Mesendoderm (in vitro differentiated cells): ENCODE results near the gene P2RY11.

Experiments
- DNase-seq: peaks from one replicate; pipeline ENCODE4 v3.0.0; 2013
- H2AK5ac ChIP-seq: 2 replicates; pipeline ENCODE4 v1.6.1; 2013; ENCODE audit warnings: low read length, inconsistent platforms
- H2BK120ac ChIP-seq: 2 replicates; pipeline ENCODE4 v1.6.1; 2013; ENCODE audit warnings: low read depth, mild to moderate bottlenecking, low read length, moderate library complexity, mixed read lengths
- H2BK15ac ChIP-seq: replicated peaks from 2 replicates; pipeline ENCODE4 v1.6.1; 2013; ENCODE audit warnings: low read depth, mild to moderate bottlenecking, moderate library complexity
- H2BK5ac ChIP-seq: 2 replicates; pipeline ENCODE4 v1.6.1; 2013; ENCODE audit warnings: low read length, inconsistent platforms
- H3K18ac ChIP-seq: 2 replicates; pipeline ENCODE4 v1.6.1; 2013; ENCODE audit warnings: mild to moderate bottlenecking, low read length, mixed read lengths
- H3K23ac ChIP-seq: one replicate; pipeline ENCODE4 v1.6.1; 2013; ENCODE audit warnings: low read length
- H3K27ac ChIP-seq: 2 replicates; pipeline ENCODE4 v1.5.1; 2013; ENCODE audit warnings: low read depth, mild to moderate bottlenecking, inconsistent platforms, low read length, moderate library complexity
- H3K27me3 ChIP-seq: 2 replicates; pipeline ENCODE4 v1.6.1; 2013; ENCODE audit warnings: low read length, control low read depth, mild to moderate bottlenecking, inconsistent platforms; ENCODE audit not compliant: insufficient read depth, poor library complexity
- H3K36me3 ChIP-seq: 2 replicates; pipeline ENCODE4 v1.6.1; 2013; ENCODE audit warnings: low read length, inconsistent platforms; ENCODE audit not compliant: control insufficient read depth, insufficient read depth
- H3K4ac ChIP-seq: one replicate; pipeline ENCODE4 v1.6.1; 2013; ENCODE audit warnings: low read depth, mild to moderate bottlenecking, low read length, moderate library complexity
- H3K4me1 ChIP-seq: 2 replicates; pipeline ENCODE4 v1.6.1; 2013; ENCODE audit warnings: low read depth, low read length, inconsistent platforms; ENCODE audit not compliant: control insufficient read depth
- H3K4me2 ChIP-seq: 2 replicates; pipeline ENCODE4 v1.6.1; 2013; ENCODE audit warnings: low read length
- H3K4me3 ChIP-seq: 2 replicates; pipeline ENCODE4 v1.5.1; 2013; ENCODE audit warnings: mild to moderate bottlenecking, low read length
- H3K56ac ChIP-seq: one replicate; pipeline ENCODE4 v1.6.1; 2013; ENCODE audit warnings: low read length
- H3K79me1 ChIP-seq: 2 replicates; pipeline ENCODE4 v1.6.1; 2013; ENCODE audit warnings: low read length, inconsistent platforms
- H3K79me2 ChIP-seq: 2 replicates; pipeline ENCODE4 v1.6.1; 2013; ENCODE audit warnings: mild to moderate bottlenecking, low read length; ENCODE audit not compliant: control insufficient read depth, insufficient read depth
- H3K9ac ChIP-seq: 2 replicates; pipeline ENCODE4 v1.6.1; 2013; ENCODE audit warnings: low read length, inconsistent platforms
- H4K5ac ChIP-seq: one replicate; pipeline ENCODE4 v1.6.1; 2013; ENCODE audit warnings: low read length
- H4K8ac ChIP-seq: one replicate; pipeline ENCODE4 v1.6.1; 2013; ENCODE audit warnings: low read depth, mild to moderate bottlenecking, control low read depth, low read length, moderate library complexity
- WGBS: extraction: QIAGEN DNeasy Blood & Tissue Kit; methylation state at CpG from one replicate; pipeline ENCODE4 v1.1.7; 2013; ENCODE audit warnings: low lambda C conversion rate, missing lambda C conversion rate; ENCODE audit not compliant: insufficient coverage; ENCODE audit errors: extremely low coverage; 5-methylcytosine and 5-hydroxymethylcytosine counted together

P2RY11 gene

GRCh38 chr19:10085641-10086590, 25.6 kb upstream of the P2RY11 start, which contains the start of gene SHFL:
TSS of gene SHFL (plus strand) at chr19:10086317. CDS start at chr19:10086428, 111 bp downstream.
- Histone ChIP-seq H4K8ac (peak within 1 kb of the TSS; percentile 28), H3K4me3 (peak within 1 kb of the TSS; percentile 48), H3K27ac (no peak within 1 kb of the TSS), H3K36me3 (no peaks in the 10 kb centered on the region), H3K56ac (peak within 1 kb of the TSS; percentile 78), H4K5ac (no peak within 1 kb of the TSS), H3K79me2 (no peaks in the 10 kb centered on the region), H3K4me2 (peak within 1 kb of the TSS; percentile 81), H3K4me1 (no peaks in the 10 kb centered on the region), H3K18ac (peak within 1 kb of the TSS; percentile 15), H3K23ac (no peak within 1 kb of the TSS), H3K79me1 (no peaks in the 10 kb centered on the region), H3K4ac (no peak within 1 kb of the TSS), H3K9ac (peak within 1 kb of the TSS; percentile 65), H2BK120ac (no peak within 1 kb of the TSS), H2BK15ac (no peak within 1 kb of the TSS), H2AK5ac (no peak within 1 kb of the TSS), H3K27me3 (no peaks in the 10 kb centered on the region), H2BK5ac (no peak within 1 kb of the TSS)
- no CpG with 5 or more reads among the region's 81 CpGs for WGBS
- DNase-seq, result no peak

DNA sequence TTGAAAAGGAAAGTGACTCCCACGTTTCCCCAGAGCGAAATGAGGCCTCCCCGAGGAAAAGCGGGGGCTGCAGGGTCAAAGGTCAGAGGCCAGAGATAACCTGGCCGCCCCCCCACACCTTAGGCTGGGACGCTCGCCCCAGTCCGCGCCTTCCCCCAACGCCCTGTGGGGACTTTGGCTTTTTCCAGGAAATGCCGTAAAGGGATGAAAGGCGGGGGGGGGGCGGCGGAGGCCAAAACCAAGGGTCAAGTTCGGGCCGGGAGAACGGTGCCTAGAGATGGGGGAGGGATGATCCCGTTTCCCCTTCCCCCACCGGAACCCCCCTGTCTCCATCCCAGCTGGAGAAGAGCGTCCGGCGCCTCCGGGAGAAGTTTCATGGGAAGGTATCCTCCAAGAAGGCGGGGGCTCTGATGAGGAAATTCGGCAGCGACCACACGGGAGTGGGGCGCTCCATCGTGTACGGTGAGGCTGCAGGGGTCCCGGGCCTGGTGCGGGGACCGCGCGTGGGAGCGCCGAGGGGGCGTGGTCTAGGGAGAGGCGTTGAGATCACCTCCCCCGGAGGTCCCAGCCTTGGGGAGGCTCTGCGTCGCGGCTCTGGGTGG, 24.8 kb upstream of the P2RY11 start:
- no peaks in the 10 kb centered on the region for H3K79me2 ChIP-seq
- no peak overlapping the region for H4K5ac ChIP-seq
- no peak overlapping the region for H3K23ac ChIP-seq
- H4K8ac ChIP-seq, result peak overlapping the region; percentile 28
- no peaks in the 10 kb centered on the region for H3K27me3 ChIP-seq
- no CpG with 5 or more reads among the region's 43 CpGs for WGBS
- H3K18ac ChIP-seq, result no peak overlapping the region
- H3K4me1 ChIP-seq, result no peaks in the 10 kb centered on the region
- no peaks in the 10 kb centered on the region for H3K36me3 ChIP-seq
- H2AK5ac ChIP-seq, result no peak overlapping the region
- no peaks in the 10 kb centered on the region for H3K79me1 ChIP-seq
- H2BK15ac ChIP-seq, result no peak overlapping the region
- no peak overlapping the region for H2BK120ac ChIP-seq
- peak overlapping the region; percentile 65 for H3K9ac ChIP-seq
- H3K27ac ChIP-seq, result no peak overlapping the region
- DNase-seq, result no peak
- H3K4ac ChIP-seq, result no peak overlapping the region
- H3K56ac ChIP-seq, result peak overlapping the region; percentile 78
- peak overlapping the region; percentile 81 for H3K4me2 ChIP-seq
- H3K4me3 ChIP-seq, result peak overlapping the region; percentile 48
- H2BK5ac ChIP-seq, result no peak overlapping the region

DNA sequence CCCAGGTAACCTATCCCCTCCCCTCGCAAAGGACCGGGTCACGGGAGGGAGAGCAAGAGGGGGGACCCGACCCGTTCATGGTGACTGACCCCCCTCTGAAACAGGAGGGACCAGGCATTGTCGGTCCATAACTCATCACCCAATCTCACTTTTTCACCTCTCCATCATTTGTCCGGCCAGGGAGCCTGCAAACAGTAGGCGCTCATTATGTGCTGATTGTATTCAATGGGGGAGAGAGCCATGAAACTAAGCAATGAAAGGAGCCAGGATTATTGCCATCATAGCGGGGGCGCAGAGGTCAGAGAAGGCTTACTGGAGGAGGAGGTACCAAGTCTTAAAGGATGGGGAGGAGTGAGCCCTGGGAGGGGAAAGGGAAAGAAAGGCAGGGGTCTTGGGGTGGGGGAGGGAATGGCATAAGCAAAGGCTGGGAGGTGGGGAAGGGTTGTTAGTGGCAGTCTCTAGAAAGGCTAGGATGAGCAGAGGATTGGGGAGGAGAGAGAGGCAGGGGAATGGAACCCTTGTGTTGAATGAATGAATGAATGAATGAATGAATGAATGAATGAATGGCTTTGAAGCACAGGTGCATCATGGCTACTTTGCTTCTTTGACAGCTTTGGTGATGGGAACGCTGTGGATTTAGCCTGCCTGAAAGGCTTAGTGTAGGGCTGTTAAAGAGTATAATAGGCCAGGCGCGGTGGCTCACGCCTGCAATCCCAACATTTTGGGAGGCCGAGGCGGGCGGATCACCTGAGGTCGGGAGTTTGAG, 24.0 kb upstream of the P2RY11 start:
- no CpG with 5 or more reads among the region's 18 CpGs for WGBS
- H3K4me2 ChIP-seq, result no peak overlapping the region

DNA sequence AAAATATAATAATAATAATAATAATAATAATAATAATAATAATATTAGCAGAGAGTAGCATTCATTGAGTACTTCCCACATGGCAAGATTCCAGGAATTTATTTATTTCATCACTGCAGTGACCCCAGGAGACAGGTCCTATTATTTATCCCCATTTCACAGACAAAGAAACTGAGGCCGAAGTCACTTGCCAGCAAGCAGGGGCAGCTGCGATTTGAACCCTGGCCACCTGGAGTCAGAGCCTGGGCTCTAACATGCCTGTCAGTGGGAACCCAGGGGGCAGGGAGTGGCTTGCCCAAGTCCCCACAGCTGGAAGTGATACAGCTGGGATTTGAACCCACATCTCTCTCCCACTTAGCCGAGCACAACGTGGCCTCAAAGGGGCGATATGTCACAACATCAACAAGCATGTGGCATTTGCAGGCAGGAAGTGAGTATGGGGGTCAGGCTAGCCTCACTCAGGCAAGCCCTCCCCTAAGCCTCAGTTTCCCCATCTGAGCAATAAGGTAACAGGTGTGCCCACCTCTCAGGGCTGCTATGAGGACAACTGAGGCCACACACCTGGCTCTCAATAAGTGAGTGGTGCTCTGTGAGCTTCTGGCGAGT, 22.4 kb upstream of the P2RY11 start:
- H3K56ac ChIP-seq, result no peak overlapping the region
- WGBS, result no CpG with 5 or more reads among the region's 6 CpGs
- H3K4ac ChIP-seq, result no peak overlapping the region
- no peak overlapping the region for H4K5ac ChIP-seq
- H3K18ac ChIP-seq, result no peak overlapping the region
- H4K8ac ChIP-seq, result no peak overlapping the region
- H3K23ac ChIP-seq, result no peak overlapping the region
- H3K4me2 ChIP-seq, result no peak overlapping the region
- H3K9ac ChIP-seq, result no peak overlapping the region
- H3K4me1 ChIP-seq, result no peaks in the 10 kb centered on the region
- no peak overlapping the region for H2BK15ac ChIP-seq
- no peaks in the 10 kb centered on the region for H3K79me2 ChIP-seq
- H2AK5ac ChIP-seq, result no peak overlapping the region
- no peak overlapping the region for H3K4me3 ChIP-seq
- H2BK120ac ChIP-seq, result no peak overlapping the region
- no peak for DNase-seq
- no peaks in the 10 kb centered on the region for H3K36me3 ChIP-seq
- H3K27me3 ChIP-seq, result no peaks in the 10 kb centered on the region
- no peak overlapping the region for H3K27ac ChIP-seq
- H3K79me1 ChIP-seq, result no peaks in the 10 kb centered on the region
- no peak overlapping the region for H2BK5ac ChIP-seq

More for the DNA sequence above, 24.0 kb upstream of the P2RY11 start:
- Histone ChIP-seq H3K56ac (no peak overlapping the region), H3K79me2 (no peaks in the 10 kb centered on the region), H2BK120ac (no peak overlapping the region), H3K18ac (no peak overlapping the region), H3K27ac (no peak overlapping the region), H3K9ac (no peak overlapping the region), H2AK5ac (no peak overlapping the region), H3K4me1 (no peaks in the 10 kb centered on the region), H3K4ac (no peak overlapping the region), H2BK15ac (no peak overlapping the region), H3K23ac (no peak overlapping the region), H3K79me1 (no peaks in the 10 kb centered on the region), H3K27me3 (no peaks in the 10 kb centered on the region), H4K8ac (no peak overlapping the region), H2BK5ac (no peak overlapping the region), H3K36me3 (no peaks in the 10 kb centered on the region), H4K5ac (no peak overlapping the region), H3K4me3 (no peak overlapping the region)
- DNase-seq, result no peak

DNA sequence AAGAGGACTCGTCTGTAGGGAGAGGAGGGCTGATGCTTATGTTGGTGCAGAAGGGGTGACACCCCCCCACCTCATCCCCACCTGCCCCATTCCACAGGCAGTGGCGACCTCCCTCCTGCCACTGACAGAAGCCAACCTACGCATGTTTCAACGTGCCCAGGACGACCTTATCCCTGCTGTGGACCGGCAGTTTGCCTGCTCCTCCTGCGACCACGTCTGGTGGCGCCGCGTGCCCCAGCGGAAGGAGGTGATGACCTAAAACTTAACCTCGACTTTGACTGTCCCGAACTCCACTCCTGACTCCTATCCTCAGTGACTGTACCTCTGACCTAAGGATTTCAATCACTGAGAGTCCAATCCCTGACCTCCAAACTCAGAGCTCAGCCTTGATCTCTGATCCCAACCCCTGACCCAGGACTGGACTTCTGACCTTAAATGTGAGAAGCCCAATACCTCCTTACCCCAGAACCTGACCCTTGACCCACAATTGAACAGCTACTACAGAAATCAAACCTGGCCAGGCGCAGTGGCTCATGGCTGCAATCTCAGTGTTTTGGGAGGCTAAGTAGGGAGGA, 21.6 kb upstream of the P2RY11 start:
- no peak overlapping the region for H4K5ac ChIP-seq
- H3K4me3 ChIP-seq, result no peak overlapping the region
- H3K23ac ChIP-seq, result no peak overlapping the region
- no peaks in the 10 kb centered on the region for H3K4me1 ChIP-seq
- H3K4me2 ChIP-seq, result no peak overlapping the region
- no peaks in the 10 kb centered on the region for H3K79me1 ChIP-seq
- H2BK5ac ChIP-seq, result no peak overlapping the region
- no peak overlapping the region for H2BK120ac ChIP-seq
- no peak overlapping the region for H3K56ac ChIP-seq
- no peak overlapping the region for H2AK5ac ChIP-seq
- no peaks in the 10 kb centered on the region for H3K27me3 ChIP-seq
- H3K18ac ChIP-seq, result no peak overlapping the region
- no peak for DNase-seq
- H4K8ac ChIP-seq, result no peak overlapping the region
- no peak overlapping the region for H3K4ac ChIP-seq
- H2BK15ac ChIP-seq, result no peak overlapping the region
- H3K9ac ChIP-seq, result no peak overlapping the region
- no CpG with 5 or more reads among the region's 15 CpGs for WGBS
- no peak overlapping the region for H3K27ac ChIP-seq
- H3K79me2 ChIP-seq, result no peaks in the 10 kb centered on the region
- H3K36me3 ChIP-seq, result no peaks in the 10 kb centered on the region
